ENCODE measurements around the gene ACIN1. TPM values are rescaled to one million over a fixed set of nuclear protein-coding genes. Genes with fewer than 3 reads are reported as not detected.

The ACIN1 gene
- total and polyA plus RNA-seq, 12 donors, result 35.7 to 119 (median 68.0) TPM

DNA sequence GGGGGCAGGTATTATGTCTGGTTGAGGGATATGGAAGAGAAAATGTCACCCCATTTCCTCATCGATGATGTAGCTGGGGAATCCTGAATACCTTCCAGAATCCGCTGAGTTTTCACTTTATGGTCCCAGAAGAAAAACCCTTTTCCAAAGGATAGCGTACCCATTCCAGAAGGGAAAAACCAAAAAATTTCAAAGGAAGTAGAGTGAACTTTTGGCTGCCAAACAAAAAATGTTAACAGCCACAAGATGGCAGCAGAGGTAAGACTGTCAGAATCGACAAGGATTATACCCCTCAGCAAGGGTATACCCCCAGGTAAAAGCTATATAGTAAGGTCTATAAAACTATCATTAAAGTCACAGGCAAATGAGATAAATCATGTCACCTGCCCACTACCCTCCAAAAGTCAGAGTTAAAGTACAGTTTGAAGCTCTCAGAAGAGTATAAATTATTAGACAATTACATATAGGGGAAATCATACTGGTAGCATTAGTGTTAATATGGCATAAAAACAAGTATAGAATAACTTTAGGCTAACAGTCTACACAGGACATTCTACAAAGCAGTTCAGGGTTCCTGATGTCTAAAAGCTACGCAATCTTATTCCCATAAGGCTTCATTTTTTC lies 18.0 kb downstream of the ACIN1 start:
- Histone ChIP-seq H3K36me3 (peaks cover 0 to 100% (median 84%) of the 10 kb centered on the region in 9 donors), H3K27ac (peak overlapping the region in 2 of 10 donors; percentile 1 to 82), H3K4me3 (no peak overlapping the region), H3K9me3 (no peaks in the 10 kb centered on the region), H3K27me3 (no peaks in the 10 kb centered on the region), H3K4me1 (peaks cover 7 to 50% (median 26%) of the 10 kb centered on the region in 9 donors)
- intact Hi-C loops (cut with DNase I), result no loop called here
- peak in 2 of 8 donors; percentile 40 to 41 for ATAC-seq
- DNase-seq, result no peak
- TF ChIP-seq, protein P1, sequence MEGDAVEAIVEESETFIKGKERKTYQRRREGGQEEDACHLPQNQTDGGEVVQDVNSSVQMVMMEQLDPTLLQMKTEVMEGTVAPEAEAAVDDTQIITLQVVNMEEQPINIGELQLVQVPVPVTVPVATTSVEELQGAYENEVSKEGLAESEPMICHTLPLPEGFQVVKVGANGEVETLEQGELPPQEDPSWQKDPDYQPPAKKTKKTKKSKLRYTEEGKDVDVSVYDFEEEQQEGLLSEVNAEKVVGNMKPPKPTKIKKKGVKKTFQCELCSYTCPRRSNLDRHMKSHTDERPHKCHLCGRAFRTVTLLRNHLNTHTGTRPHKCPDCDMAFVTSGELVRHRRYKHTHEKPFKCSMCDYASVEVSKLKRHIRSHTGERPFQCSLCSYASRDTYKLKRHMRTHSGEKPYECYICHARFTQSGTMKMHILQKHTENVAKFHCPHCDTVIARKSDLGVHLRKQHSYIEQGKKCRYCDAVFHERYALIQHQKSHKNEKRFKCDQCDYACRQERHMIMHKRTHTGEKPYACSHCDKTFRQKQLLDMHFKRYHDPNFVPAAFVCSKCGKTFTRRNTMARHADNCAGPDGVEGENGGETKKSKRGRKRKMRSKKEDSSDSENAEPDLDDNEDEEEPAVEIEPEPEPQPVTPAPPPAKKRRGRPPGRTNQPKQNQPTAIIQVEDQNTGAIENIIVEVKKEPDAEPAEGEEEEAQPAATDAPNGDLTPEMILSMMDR (IDR thresholded peaks at IDR 0.05), result peak; percentile 33 to 74 (median 68)
- WGBS, 2 donors, result 61 to 66% methylated on average over 5 of the region's 5 CpGs

DNA sequence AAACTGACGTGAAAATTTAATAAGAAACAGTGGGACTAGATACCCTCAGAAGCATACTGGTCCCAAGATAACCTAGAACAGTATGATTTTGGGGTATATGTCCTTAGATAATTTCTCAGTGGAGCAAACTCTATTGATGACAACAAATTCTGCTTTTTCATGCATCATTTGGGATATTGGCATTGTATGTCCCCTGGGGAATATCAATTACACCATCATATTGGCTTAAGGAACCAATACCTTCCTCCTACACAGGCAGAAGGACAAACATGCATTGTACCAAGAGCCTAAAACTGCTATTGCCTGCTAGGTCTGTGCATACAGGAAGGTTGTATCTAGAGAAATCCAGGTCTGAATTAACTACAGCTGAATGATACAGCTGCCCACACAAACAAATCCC lies 20.0 kb downstream of the ACIN1 start:
- WGBS, 2 donors, result 96 to 97% methylated on average over 1 of the region's 1 CpG
- intact Hi-C loops (cut with DNase I), result no loop called here
- Histone ChIP-seq H3K9me3 (no peaks in the 10 kb centered on the region), H3K27ac (no peak overlapping the region), H3K4me3 (no peak overlapping the region), H3K27me3 (no peaks in the 10 kb centered on the region), H3K4me1 (peaks cover 13 to 58% (median 41%) of the 10 kb centered on the region in 9 donors), H3K36me3 (peaks cover 0 to 81% (median 64%) of the 10 kb centered on the region in 9 donors)
- TF ChIP-seq, protein P1 (IDR thresholded peaks at IDR 0.05), result no peak
- ATAC-seq (no peak), DNase-seq (no peak)

DNA sequence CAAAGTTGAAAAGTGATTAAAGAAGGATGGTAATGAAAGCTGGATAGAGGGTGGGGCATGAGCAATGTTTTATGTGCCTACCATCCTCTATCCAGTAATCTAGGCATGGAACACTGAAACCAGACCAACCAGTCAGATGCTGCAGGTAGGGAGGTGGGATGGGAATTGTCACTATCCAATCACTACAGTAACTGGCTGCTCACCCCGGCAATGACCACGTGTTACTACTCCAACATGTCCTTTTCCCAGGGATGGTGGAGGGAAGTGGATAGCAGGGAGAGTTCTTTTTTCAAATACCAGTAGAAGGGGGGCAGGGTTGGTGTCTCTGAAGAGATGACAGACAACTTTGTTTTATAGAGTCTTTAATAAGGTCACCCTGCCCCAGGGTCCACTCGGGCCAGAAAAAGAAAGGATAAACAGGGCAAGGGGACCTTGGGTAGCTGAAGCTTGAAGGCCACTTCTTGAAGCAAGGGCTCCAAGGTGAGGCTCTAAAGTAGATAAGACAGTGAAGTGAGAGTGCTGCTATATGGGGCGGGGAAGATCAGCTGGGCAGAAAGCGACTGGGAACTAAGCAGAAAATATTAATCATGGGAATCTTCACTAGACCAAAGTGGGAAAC lies 22.9 kb downstream of the ACIN1 start:
- TF ChIP-seq, protein P1 (IDR thresholded peaks at IDR 0.05), result no peak
- Histone ChIP-seq H3K4me3 (peak overlapping the region; percentile 46 to 70 (median 63)), H3K27me3 (no peaks in the 10 kb centered on the region), H3K9me3 (no peaks in the 10 kb centered on the region), H3K36me3 (peaks cover 0 to 79% (median 50%) of the 10 kb centered on the region in 9 donors), H3K27ac (peak overlapping the region; percentile 37 to 88 (median 84)), H3K4me1 (peaks cover 15 to 48% (median 44%) of the 10 kb centered on the region in 9 donors)
- WGBS, 2 donors, result 28 to 36% methylated on average over 5 of the region's 5 CpGs
- intact Hi-C loops (cut with DNase I), result loop anchor here in 2 of 10 donors (1.0 to 2.0 kb wide), 2 partner anchors 22 to 23 kb away; partner anchors contain the start of genes ACIN1 (in 1 of the 2) and C14orf119 (in 1 of the 2)
- DNase-seq, result no peak
- peak in 6 of 8 donors; percentile 2 to 35 (median 14) for ATAC-seq

DNA sequence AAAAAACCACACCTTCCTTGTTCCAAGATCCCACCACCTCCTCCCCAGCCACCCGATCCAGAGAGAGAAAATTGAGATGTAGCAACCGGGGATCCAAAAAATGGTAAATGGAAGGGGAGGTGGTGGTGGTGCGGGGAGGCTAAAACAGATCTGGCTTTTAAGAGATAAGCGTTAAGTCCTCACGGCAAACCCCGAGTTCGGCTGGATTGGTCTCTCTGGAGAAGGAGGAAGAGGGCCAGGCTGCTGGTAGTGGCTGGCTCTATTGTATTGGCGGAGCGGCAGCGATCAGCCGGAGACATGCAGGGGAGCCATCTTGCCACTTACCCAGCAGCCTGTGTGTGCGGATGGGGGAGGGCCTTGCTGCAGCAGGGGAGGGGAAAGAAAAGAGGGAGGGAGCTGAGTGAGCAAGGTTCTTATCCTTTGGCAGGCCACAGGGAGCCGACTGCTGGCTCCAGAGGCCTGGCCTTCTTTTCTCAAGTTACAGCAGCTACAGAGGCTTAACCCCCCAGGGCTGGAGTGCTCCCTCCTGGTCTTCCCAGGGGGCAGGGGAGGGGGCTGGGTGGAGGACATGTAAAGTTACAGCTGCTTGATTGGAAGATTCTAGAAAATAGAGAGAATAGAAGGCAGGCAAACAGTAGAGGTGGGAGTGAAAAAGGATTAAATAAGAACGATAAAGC lies 23.6 kb downstream of the ACIN1 start:
- no peaks in the 10 kb centered on the region for H3K9me3 ChIP-seq
- H3K27ac ChIP-seq, result peak overlapping the region; percentile 37 to 88 (median 84)
- DNase-seq (peak; percentile 79 to 87), ATAC-seq (peak; percentile 88 to 95 (median 94))
- no peaks in the 10 kb centered on the region for H3K27me3 ChIP-seq
- peaks cover 15 to 47% (median 42%) of the 10 kb centered on the region in 9 donors for H3K4me1 ChIP-seq
- peak overlapping the region; percentile 46 to 70 (median 63) for H3K4me3 ChIP-seq
- intact Hi-C loops (cut with DNase I), result loop anchor here in 2 of 10 donors (1.0 to 2.0 kb wide), 2 partner anchors 23 kb away; partner anchors contain the start of genes ACIN1 (in 1 of the 2) and C14orf119 (in 1 of the 2)
- 1 to 2% methylated on average over 14 of the region's 14 CpGs for WGBS, 2 donors
- TF ChIP-seq, protein P1 (IDR thresholded peaks at IDR 0.05), result no peak
- H3K36me3 ChIP-seq, result peaks cover 0 to 79% (median 51%) of the 10 kb centered on the region in 9 donors

All from heart right ventricle (tissue), 16 donors.